Ramos (cell line): ENCODE results near the gene GRAMD4.
"Not testable (repeated sequence)": the region's sequence is repeated elsewhere in the genome, so short reads cannot be mapped to it uniquely, and the experiment has no call there.

Experiments used
- in situ Hi-C: fragments of 300-500 bp; cut with MboI; formaldehyde crosslinking; loops from one replicate; pipeline ENCODE4 v1.14.3; 2022; ENCODE audit warnings: low sequenced_read_pairs; ENCODE audit not compliant: unreplicated experiment

Gene GRAMD4

DNA sequence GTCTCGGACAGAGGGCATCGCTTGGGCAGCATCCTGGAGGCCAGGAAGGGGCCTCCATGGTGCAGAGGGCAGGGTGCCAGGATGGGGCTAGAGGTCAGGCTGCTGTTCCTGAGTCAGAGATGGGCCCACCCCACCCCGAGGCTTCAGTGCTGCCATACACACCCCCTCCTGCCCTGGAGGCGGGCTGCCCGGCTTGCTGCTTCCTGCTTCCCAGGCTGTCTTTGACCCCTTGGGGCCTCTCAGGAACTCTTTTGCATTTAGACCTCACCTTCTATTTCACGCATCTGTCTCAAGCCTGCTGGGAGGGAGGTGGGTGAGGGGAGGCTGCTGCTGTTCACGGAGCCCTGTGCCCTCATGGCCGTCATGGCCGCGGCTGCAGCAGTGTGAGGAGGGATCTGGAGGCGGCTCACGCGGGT, 6.6 kb upstream of the GRAMD4 start:
- in situ Hi-C loops: no loop called here

DNA sequence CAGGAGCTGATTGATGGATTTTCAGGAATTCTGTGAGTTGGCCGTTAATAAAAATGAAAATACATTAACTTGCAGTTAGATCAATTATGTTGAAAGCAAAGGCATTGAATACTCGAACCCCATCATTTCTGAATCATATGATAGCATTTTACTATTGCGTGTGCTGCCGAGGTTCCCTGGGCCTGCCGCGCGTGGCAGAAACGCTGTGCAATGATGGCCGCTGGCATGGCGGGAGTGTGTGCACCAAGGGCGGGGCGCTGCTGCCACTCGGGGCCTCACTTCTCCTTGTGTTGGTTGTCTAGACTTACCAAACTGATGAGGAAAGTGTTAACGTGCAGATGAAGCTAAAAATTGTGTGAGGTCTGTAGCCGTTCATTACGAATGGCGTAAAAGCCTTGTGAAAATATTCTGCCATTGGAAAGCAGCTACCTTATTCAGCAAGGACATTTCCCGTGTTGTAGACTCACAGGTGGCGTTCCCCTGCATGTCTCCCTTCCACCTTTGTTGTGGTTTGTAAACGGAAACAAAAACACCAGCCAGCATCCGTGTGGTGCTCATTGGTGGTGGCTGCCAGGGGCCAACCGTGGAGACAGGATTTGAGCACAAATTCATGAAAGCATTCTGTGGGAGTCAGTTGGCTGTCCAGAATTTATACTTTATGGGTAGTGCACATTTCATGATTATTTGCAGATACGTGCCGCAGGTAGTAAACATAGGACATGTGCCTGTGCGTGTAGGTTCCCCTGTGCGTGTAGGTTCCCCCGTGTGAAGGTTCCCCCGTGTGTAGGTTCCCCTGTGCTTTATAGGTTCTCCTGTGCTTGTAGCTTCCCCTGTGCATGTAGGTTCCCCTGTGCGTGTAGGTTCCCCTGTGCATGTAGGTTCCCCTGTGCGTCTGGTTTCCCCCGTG, 5.9 kb upstream of the GRAMD4 start:
- in situ Hi-C loops: no loop called here

- in situ Hi-C loops: no loop called here
These were observed 2.8 kb upstream of the GRAMD4 start for GRCh38 chr22:46617207-46617985.

GRCh38 chr22:46617986-46618647, 2.1 kb upstream of the GRAMD4 start:
- in situ Hi-C loops: no loop called here

DNA sequence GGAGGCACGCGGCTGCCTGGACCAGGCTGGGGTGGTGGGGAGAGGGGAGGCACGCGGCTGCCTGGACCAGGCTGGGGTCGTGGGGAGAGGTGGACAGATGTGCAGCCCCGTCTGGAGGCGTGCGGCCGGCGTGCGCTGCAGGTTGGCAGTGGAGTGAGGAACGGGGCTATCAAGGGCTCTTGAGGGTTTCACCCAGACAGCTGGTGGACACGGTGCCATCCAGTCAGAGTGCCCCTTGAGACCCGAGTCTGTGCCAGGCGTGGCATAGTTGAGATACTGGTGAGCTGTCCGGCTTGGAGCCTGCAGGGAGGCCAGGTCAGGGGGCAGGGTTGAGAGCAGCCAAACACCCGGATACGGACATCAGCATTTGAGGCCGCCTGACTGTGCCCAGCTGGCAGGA, 1.5 kb upstream of the GRAMD4 start:
- in situ Hi-C loops: no loop called here

DNA sequence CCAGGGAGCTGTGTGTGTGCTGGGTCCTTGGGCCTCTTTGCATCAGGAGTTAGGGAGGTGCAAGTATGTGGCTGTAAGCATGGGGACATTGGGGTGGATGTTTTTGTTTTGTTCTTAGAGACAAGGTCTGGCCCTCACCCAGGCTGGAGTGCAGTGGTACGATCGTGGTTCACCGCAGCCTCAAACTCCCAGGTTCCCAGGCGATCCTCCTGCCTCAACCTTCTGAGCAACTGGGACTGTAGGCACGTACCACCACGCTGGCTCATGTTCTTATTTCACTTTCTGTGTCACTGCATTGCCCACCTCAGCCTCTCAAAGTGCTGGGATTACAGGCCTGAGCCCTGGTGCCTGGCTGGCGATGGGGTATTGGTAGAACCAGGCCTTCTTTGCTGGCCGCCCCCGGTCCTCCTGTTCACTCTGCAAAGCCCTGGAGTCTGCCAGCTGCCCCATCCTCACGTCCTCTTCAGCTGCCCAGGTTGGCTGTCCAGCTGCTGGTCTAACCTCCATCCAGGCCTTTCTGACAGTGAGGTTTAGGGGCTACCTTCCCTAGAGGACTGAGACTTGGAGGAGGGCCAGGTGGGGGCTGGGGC, 851 bp upstream of the GRAMD4 start:
- in situ Hi-C loops: no loop called here

GRCh38 chr22:46620588-46621242, 529 bp downstream of the GRAMD4 start:
- in situ Hi-C loops: no loop called here

DNA sequence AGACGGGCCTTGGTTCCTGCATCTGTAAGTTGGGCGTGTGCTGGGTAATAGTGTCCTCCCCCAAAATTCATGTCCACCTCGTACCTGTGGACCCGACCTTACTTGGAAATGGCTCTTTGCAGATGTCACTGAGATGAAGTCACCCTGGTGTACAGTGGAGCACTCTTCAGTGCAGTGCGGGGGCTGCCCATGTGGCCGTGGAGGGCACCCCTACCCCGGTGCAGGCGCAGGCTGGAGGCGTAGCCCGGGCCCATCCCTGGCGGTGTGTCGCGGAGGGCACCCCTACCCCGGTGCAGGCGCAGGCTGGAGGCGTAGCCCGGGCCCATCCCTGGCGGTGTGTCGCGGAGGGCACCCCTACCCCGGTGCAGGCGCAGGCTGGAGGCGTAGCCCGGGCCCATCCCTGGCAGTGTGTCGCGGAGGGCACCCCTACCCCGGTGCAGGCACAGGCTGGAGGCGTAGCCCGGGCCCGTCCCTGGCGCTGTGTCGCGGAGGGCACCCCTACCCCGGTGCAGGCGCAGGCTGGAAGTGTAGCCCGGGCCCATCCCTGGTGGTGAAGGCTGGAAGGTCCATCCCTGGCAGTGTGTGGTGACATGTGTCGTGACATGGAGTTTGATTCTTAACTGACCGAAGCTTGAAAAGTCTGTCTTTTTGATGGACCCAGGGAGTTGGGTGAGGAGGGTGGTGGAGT, 1.2 kb downstream of the GRAMD4 start:
- in situ Hi-C loops: not testable (repeated sequence)

GRCh38 chr22:46622081-46622521, 1.9 kb downstream of the GRAMD4 start:
- in situ Hi-C loops: no loop called here

DNA sequence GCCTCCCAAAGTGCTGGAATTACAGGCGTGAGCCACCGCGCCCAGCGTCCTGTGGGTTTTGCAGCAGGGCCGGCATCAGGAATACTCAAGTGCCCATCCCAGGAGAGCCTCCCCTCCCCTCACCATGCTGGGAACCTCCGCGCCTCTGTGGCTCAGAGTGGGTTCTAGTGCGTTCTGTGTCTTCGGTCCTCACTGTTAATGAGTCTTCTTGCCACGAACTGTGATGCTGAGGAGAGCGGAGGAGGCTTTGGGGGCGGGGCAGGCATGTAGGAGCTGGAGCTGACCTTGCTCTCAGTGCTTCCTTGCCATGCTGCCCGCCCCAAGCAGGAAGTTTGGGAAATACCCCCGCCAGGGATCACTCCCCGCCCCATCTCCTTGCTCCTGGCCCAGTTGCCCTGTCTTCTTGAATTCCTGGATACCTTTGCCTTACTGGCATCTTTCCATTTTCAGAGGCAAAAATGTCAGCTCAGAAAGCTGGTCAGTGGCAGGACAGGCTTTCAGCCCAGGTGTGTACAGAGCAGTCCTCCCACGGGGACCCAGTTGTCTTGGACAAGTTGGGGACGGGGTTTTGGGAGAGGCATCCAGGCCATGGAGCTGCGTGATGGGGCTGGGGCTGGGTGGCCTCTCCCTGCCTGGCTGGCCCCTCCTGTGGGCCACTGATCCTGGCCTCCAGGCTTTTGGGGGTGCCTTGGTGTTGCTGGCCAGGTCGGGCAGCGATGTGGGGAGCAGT, 5.1 kb downstream of the GRAMD4 start:
- in situ Hi-C loops: no loop called here

DNA sequence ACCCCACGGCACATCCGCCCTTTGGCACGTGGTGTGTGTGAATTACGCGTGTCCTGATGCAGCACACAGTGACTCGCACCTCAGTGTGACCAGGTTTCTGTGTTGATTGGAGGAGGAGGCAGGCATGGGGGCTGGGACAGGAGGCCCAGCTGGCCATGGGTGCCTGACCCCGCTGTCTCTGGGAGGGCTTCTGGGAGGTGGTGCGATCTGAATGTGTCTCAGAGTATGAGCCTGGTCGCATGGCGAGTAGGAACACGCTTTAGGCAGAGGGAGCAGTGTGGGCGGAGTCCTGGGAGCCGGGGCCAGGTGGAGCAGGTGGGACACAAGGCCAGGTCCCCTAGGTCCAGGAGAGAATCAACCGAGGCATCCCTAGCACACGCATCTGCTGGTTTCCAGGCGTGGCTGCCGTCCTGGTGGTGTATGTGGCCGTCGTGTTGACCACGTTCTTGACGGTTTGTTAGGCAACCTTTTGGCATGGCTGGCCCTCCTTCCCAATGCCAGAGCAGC, 5.7 kb downstream of the GRAMD4 start:
- in situ Hi-C loops: no loop called here

DNA sequence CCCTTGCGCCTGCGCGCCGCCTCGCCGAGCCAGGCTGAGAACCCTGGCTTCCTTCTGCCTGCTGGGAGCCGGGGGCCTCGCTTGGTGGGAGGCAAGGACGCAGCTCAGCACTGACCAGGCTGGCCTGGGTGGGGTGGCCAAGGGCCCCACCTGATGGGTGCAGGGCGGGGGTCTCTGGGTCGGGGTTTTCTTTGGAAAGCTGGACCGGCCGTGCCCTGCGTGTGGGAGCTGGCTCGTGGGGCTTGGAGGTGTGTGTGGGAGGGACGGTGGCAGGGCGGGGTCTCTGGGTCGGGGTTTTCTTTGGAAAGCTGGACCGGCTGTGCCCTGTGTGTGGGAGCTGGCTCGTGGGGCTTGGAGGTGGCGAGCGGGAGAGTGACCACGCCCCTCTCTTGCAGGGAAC, 6.2 kb downstream of the GRAMD4 start:
- in situ Hi-C loops: no loop called here

GRCh38 chr22:46626911-46627805, 7.0 kb downstream of the GRAMD4 start:
- in situ Hi-C loops: no loop called here

DNA sequence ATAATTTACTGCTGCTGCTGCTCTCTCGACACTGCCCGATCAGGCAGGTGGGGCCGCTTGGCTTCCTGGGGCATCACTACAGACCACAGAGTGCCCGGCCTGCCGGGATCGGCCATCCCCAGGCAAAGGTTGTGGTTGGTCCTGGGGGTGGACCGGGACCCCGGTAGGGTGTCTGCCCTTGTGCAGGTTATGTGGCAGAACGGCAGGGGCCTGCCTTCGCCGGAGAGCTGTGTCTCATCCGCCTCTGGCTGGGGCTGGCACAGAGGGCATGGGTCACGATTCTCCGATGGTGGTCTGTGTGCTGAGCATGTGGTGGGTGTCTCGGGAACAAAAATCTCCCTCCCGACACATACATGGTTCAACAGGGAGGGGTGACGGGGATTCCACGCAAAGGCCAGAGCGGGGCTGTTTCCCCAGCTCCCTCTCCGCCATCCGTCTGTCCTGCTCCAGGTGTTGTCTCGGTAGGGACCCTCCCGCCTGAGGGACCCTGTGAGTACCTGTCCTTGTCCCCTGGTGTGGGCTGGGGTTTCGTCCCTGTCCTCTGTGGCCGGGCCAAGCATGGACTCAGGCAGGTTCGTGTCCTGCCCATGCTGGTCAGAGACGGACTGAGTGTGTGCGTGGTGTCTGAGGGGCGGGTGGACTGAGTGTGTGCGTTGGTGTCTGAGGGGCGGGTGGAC, 7.8 kb downstream of the GRAMD4 start:
- in situ Hi-C loops: no loop called here

GRCh38 chr22:46628756-46629155, 8.6 kb downstream of the GRAMD4 start:
- in situ Hi-C loops: no loop called here

GRCh38 chr22:46629291-46629690, 9.1 kb downstream of the GRAMD4 start:
- in situ Hi-C loops: no loop called here

DNA sequence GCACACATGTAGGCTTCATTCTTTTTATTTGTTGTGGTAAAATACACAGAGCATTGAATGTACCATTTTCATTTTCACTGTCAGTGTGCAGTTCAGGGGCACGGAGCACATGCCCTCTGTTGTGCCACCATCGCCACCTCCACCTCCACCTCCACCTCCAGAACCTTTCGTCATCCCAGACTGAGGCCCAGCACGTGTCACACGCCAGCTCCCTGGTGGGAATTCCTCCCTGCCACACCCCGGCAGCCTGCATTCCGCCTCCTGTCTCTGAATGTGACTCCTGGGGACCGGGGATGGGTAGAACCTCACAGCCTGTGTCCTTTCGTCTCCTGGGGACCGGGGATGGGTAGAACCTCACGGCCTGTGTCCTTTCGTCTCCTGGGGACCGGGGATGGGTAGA, 10.9 kb downstream of the GRAMD4 start:
- in situ Hi-C loops: no loop called here
